Activated T-cell treated with anti-CD3 and anti-CD28 coated beads, Interleukin-2, amount 50 U/mL, for 4 hours (primary cell): ENCODE data around the gene TBC1D16. TPM values are rescaled to one million over a fixed set of nuclear protein-coding genes. Genes with fewer than 3 reads are reported as not detected.

Experiments
- ATAC-seq, 2 donors: fragments of 200-7000 bp; cut with Tn5 transposase; one replicate each; pipeline ENCODE4 v1.10.0; 2021
- DNase-seq: peaks from one replicate; pipeline ENCODE4 v3.0.0-alpha.2; 2020
- H3K27me3 Mint-ChIP-seq: one replicate; pipeline ENCODE4 v1.8.0; 2021; ENCODE audit warnings: low read depth, mixed read lengths
- H3K36me3 Mint-ChIP-seq: one replicate; pipeline ENCODE4 v1.8.0; 2022; ENCODE audit warnings: mixed read lengths; ENCODE audit not compliant: insufficient read depth
- H3K4me1 Mint-ChIP-seq: one replicate; pipeline ENCODE4 v1.8.0; 2021; ENCODE audit warnings: low read depth, mixed read lengths
- H3K4me3 Mint-ChIP-seq: one replicate; pipeline ENCODE4 v1.8.0; 2021; ENCODE audit warnings: mild to moderate bottlenecking, moderate library complexity, mixed read lengths
- H3K9me3 Mint-ChIP-seq: one replicate; pipeline ENCODE4 v1.8.0; 2021; ENCODE audit warnings: mixed read lengths
- total RNA-seq, 3 donors: library from RNA; stranded (reverse); gene quantifications; one replicate each; pipeline ENCODE4 v1.2.1, GENCODE V29; 2021

The TBC1D16 gene
- total RNA-seq, 3 donors from 2014 or later, result 2.2 to 3.3 (median 2.6) TPM

GRCh38 chr17:79930062-79930876 lies 105.4 kb downstream of the TBC1D16 start:
- Mint-ChIP-seq H3K27me3 (peaks cover 41% of the 10 kb centered on the region), H3K9me3 (no peaks in the 10 kb centered on the region), H3K36me3 (no peaks in the 10 kb centered on the region), H3K4me3 (no peak overlapping the region), H3K4me1 (peaks cover 51% of the 10 kb centered on the region)
- no peak for ATAC-seq
- no peak for DNase-seq

GRCh38 chr17:79929257-79930061 lies 106.2 kb downstream of the TBC1D16 start:
- H3K9me3 Mint-ChIP-seq, result no peaks in the 10 kb centered on the region
- peaks cover 47% of the 10 kb centered on the region for H3K4me1 Mint-ChIP-seq
- no peaks in the 10 kb centered on the region for H3K36me3 Mint-ChIP-seq
- H3K27me3 Mint-ChIP-seq, result peaks cover 42% of the 10 kb centered on the region
- H3K4me3 Mint-ChIP-seq, result no peak overlapping the region
- DNase-seq (no peak), ATAC-seq (no peak)

- no peak overlapping the region for H3K4me3 Mint-ChIP-seq
- H3K27me3 Mint-ChIP-seq, result peaks cover 42% of the 10 kb centered on the region
- DNase-seq, result no peak
- H3K4me1 Mint-ChIP-seq, result peaks cover 40% of the 10 kb centered on the region
- no peaks in the 10 kb centered on the region for H3K9me3 Mint-ChIP-seq
- no peaks in the 10 kb centered on the region for H3K36me3 Mint-ChIP-seq
- no peak for ATAC-seq
Observed at GRCh38 chr17:79928502-79929256, 107.0 kb downstream of the TBC1D16 start.

GRCh38 chr17:79927688-79928501 lies 107.8 kb downstream of the TBC1D16 start:
- H3K4me1 Mint-ChIP-seq, result peaks cover 33% of the 10 kb centered on the region
- H3K36me3 Mint-ChIP-seq, result no peaks in the 10 kb centered on the region
- ATAC-seq (no peak), DNase-seq (no peak)
- no peaks in the 10 kb centered on the region for H3K9me3 Mint-ChIP-seq
- H3K27me3 Mint-ChIP-seq, result peaks cover 34% of the 10 kb centered on the region
- H3K4me3 Mint-ChIP-seq, result no peak overlapping the region

GRCh38 chr17:79927136-79927661 lies 108.5 kb downstream of the TBC1D16 start:
- H3K36me3 Mint-ChIP-seq, result no peaks in the 10 kb centered on the region
- peaks cover 28% of the 10 kb centered on the region for H3K27me3 Mint-ChIP-seq
- DNase-seq, result no peak
- H3K9me3 Mint-ChIP-seq, result no peaks in the 10 kb centered on the region
- H3K4me3 Mint-ChIP-seq, result no peak overlapping the region
- H3K4me1 Mint-ChIP-seq, result peaks cover 27% of the 10 kb centered on the region
- no peak for ATAC-seq

GRCh38 chr17:79926605-79927135 lies 109.0 kb downstream of the TBC1D16 start:
- no peak overlapping the region for H3K4me3 Mint-ChIP-seq
- no peaks in the 10 kb centered on the region for H3K9me3 Mint-ChIP-seq
- DNase-seq, result no peak
- no peak for ATAC-seq
- H3K36me3 Mint-ChIP-seq, result no peaks in the 10 kb centered on the region
- peaks cover 26% of the 10 kb centered on the region for H3K4me1 Mint-ChIP-seq
- H3K27me3 Mint-ChIP-seq, result peaks cover 28% of the 10 kb centered on the region

GRCh38 chr17:79926142-79926604 lies 109.5 kb downstream of the TBC1D16 start:
- no peak for DNase-seq
- no peak overlapping the region for H3K4me3 Mint-ChIP-seq
- peaks cover 22% of the 10 kb centered on the region for H3K4me1 Mint-ChIP-seq
- H3K36me3 Mint-ChIP-seq, result no peaks in the 10 kb centered on the region
- no peaks in the 10 kb centered on the region for H3K9me3 Mint-ChIP-seq
- H3K27me3 Mint-ChIP-seq, result peaks cover 23% of the 10 kb centered on the region
- ATAC-seq, result no peak

GRCh38 chr17:79925242-79925957 lies 110.3 kb downstream of the TBC1D16 start:
- Mint-ChIP-seq H3K4me1 (peaks cover 21% of the 10 kb centered on the region), H3K36me3 (no peaks in the 10 kb centered on the region), H3K4me3 (no peak overlapping the region), H3K9me3 (no peaks in the 10 kb centered on the region), H3K27me3 (peaks cover 18% of the 10 kb centered on the region)
- no peak for DNase-seq
- ATAC-seq, result no peak

GRCh38 chr17:79924639-79924976 lies 111.1 kb downstream of the TBC1D16 start:
- Mint-ChIP-seq H3K4me3 (no peak overlapping the region), H3K4me1 (peaks cover 21% of the 10 kb centered on the region), H3K9me3 (no peaks in the 10 kb centered on the region), H3K36me3 (no peaks in the 10 kb centered on the region), H3K27me3 (peaks cover 18% of the 10 kb centered on the region)
- DNase-seq, result no peak
- ATAC-seq, result no peak

- Mint-ChIP-seq H3K27me3 (peaks cover 19% of the 10 kb centered on the region), H3K9me3 (no peaks in the 10 kb centered on the region), H3K4me3 (no peak overlapping the region), H3K36me3 (no peaks in the 10 kb centered on the region), H3K4me1 (peaks cover 21% of the 10 kb centered on the region)
- ATAC-seq, result peak in 1 of 2 donors; percentile 35
- peak; percentile 25 for DNase-seq
Observed at GRCh38 chr17:79923974-79924638, 111.6 kb downstream of the TBC1D16 start.

GRCh38 chr17:79922798-79923197 lies 112.9 kb downstream of the TBC1D16 start:
- no peaks in the 10 kb centered on the region for H3K9me3 Mint-ChIP-seq
- no peaks in the 10 kb centered on the region for H3K36me3 Mint-ChIP-seq
- H3K4me3 Mint-ChIP-seq, result no peak overlapping the region
- no peak for DNase-seq
- ATAC-seq, result no peak
- H3K27me3 Mint-ChIP-seq, result peaks cover 12% of the 10 kb centered on the region
- H3K4me1 Mint-ChIP-seq, result peaks cover 14% of the 10 kb centered on the region

GRCh38 chr17:79922116-79922601 lies 113.5 kb downstream of the TBC1D16 start:
- peaks cover 15% of the 10 kb centered on the region for H3K27me3 Mint-ChIP-seq
- H3K4me1 Mint-ChIP-seq, result peaks cover 8% of the 10 kb centered on the region
- no peaks in the 10 kb centered on the region for H3K36me3 Mint-ChIP-seq
- ATAC-seq (no peak), DNase-seq (no peak)
- H3K4me3 Mint-ChIP-seq, result no peak overlapping the region
- no peaks in the 10 kb centered on the region for H3K9me3 Mint-ChIP-seq
